Panc1 (cell line): ENCODE measurements around the gene KCNK2.

Source experiments
- POLR2AphosphoS5 ChIP-seq: IDR thresholded peaks from 2 replicates; pipeline ENCODE4 v1.6.1; 2012; ENCODE audit warnings: mild to moderate bottlenecking, low read depth, low read length, moderate library complexity
- TF ChIP-seq, protein P1 (sequence below): fragments of 450-650 bp; IDR thresholded peaks from 2 replicates; pipeline ENCODE4 v1.5.1; 2017; ENCODE audit warnings: mild to moderate bottlenecking
- TF ChIP-seq, protein P2 (sequence below), 2 experiments: IDR thresholded peaks; 2 replicates each; pipeline ENCODE4 v1.6.1; 2011 to 2012; ENCODE audit warnings: low read depth in 2 of 2, control low read depth in 1 of 2, low read length in 1 of 2, mild to moderate bottlenecking in 1 of 2, moderate library complexity in 1 of 2; ENCODE audit not compliant: insufficient read depth in 1 of 2

DNA sequence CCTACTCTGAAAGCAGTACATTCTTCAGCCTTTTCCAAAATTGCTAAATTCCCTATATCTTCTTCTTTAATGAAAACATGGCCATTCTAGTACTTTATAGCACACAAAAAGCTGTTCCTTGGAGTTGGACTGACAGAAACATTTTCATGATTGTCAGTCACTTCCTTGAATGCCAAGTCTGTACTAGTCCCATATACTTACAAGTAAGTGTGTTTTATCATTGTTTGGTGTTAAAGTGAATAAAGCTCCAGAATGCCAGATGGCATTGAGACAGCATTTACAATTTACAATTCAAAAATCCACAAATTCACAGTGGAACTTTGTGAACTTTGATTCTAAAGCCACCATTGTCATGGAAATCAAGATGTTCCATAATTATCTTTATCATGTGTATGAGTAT is 36.5 kb downstream of the KCNK2 start:
- TF ChIP-seq, protein P1, sequence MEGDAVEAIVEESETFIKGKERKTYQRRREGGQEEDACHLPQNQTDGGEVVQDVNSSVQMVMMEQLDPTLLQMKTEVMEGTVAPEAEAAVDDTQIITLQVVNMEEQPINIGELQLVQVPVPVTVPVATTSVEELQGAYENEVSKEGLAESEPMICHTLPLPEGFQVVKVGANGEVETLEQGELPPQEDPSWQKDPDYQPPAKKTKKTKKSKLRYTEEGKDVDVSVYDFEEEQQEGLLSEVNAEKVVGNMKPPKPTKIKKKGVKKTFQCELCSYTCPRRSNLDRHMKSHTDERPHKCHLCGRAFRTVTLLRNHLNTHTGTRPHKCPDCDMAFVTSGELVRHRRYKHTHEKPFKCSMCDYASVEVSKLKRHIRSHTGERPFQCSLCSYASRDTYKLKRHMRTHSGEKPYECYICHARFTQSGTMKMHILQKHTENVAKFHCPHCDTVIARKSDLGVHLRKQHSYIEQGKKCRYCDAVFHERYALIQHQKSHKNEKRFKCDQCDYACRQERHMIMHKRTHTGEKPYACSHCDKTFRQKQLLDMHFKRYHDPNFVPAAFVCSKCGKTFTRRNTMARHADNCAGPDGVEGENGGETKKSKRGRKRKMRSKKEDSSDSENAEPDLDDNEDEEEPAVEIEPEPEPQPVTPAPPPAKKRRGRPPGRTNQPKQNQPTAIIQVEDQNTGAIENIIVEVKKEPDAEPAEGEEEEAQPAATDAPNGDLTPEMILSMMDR: no peak
- no peak for TF ChIP-seq POLR2AphosphoS5
- TF ChIP-seq, protein P2, sequence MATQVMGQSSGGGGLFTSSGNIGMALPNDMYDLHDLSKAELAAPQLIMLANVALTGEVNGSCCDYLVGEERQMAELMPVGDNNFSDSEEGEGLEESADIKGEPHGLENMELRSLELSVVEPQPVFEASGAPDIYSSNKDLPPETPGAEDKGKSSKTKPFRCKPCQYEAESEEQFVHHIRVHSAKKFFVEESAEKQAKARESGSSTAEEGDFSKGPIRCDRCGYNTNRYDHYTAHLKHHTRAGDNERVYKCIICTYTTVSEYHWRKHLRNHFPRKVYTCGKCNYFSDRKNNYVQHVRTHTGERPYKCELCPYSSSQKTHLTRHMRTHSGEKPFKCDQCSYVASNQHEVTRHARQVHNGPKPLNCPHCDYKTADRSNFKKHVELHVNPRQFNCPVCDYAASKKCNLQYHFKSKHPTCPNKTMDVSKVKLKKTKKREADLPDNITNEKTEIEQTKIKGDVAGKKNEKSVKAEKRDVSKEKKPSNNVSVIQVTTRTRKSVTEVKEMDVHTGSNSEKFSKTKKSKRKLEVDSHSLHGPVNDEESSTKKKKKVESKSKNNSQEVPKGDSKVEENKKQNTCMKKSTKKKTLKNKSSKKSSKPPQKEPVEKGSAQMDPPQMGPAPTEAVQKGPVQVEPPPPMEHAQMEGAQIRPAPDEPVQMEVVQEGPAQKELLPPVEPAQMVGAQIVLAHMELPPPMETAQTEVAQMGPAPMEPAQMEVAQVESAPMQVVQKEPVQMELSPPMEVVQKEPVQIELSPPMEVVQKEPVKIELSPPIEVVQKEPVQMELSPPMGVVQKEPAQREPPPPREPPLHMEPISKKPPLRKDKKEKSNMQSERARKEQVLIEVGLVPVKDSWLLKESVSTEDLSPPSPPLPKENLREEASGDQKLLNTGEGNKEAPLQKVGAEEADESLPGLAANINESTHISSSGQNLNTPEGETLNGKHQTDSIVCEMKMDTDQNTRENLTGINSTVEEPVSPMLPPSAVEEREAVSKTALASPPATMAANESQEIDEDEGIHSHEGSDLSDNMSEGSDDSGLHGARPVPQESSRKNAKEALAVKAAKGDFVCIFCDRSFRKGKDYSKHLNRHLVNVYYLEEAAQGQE (IDR thresholded peaks at IDR 0.05; ENCODE audit: insufficient read depth in 1 of 2, low read depth in 2 of 2, low read length in 1 of 2): no peak
